BJ (cell line): Measurements from ENCODE around the gene GJC1. TPM values are rescaled to one million over a fixed set of nuclear protein-coding genes. Genes with fewer than 3 reads are reported as not detected.

ENCODE experiments used
- CTCF ChIA-PET: fragments of 350-600 bp; formaldehyde crosslinking; extraction: SDS; loops from one replicate; lab custom pipeline; 2021; ENCODE audit warnings: antibody characterized with exemption, inconsistent platforms; lab: Yijun Ruan, JAX
- POLR2A ChIA-PET: fragments of 300-600 bp; sonication (Branson Sonifier 250); formaldehyde crosslinking; extraction: SDS; loops from one replicate; lab custom pipeline; 2021; ENCODE audit warnings: antibody characterized with exemption; lab: Charles Lee
- DNase-seq: peaks from one replicate; pipeline ENCODE4 v3.0.0-alpha.2; 2011; ENCODE audit warnings: low read depth
- H3K27me3 ChIP-seq: 2 replicates; pipeline ENCODE4 v1.6.0; 2011; ENCODE audit warnings: low read length; ENCODE audit not compliant: control insufficient read depth, insufficient read depth
- H3K36me3 ChIP-seq: 2 replicates; pipeline ENCODE4 v1.5.1; 2011; ENCODE audit warnings: low read length; ENCODE audit not compliant: control insufficient read depth, insufficient read depth
- H3K4me3 ChIP-seq: 2 replicates; pipeline ENCODE4 v1.5.1; 2011; ENCODE audit warnings: low read depth, mild to moderate bottlenecking, control low read depth, low read length
- polyA plus RNA-seq: library from polyadenylated mRNA; depleted of rRNA; stranded (reverse); fragments of >200 nt; gene quantifications from 2 replicates; pipeline ENCODE4 v1.2.3, GENCODE V29; 2011
- TF ChIP-seq, protein P1 (sequence below): IDR thresholded peaks from 2 replicates; pipeline ENCODE4 v1.5.1; 2011; ENCODE audit warnings: low read depth, mild to moderate bottlenecking, control low read depth, inconsistent platforms, low read length, moderate library complexity; ENCODE audit not compliant: insufficient read depth

Gene GJC1
- polyA plus RNA-seq, 1 experiment = 26.5 TPM

DNA sequence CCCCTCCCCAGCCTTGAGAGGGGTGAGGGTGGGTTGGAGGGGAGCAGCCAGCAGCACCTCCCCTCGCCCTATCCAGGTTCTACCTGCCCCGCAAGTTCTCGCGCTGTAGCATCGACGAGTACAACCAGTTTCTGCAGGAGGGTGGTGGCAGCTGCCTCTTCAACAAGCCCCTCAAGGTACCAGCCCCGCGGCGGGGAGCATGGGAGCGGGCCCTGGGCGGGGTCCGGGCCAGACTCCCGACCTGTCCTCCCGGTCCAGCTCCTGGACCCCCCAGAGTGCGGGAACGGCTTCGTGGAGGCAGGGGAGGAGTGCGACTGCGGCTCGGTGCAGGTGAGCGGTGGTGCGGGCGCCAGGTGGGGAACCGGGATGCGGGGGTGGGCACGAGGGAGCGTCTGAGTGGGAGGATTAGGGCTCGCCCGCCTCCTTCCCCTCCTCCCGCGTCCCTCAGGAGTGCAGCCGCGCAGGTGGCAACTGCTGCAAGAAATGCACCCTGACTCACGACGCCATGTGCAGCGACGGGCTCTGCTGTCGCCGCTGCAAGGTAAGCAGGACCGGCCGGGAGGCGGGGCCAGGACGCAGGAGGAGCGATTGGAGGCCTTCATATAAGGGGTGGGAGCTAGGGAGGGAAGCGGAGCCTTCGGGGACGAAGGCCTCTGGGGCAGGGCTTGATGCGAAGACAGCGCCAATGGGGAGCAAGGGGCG is 54.8 kb downstream of the GJC1 start:
- ChIA-PET CTCF (interaction anchor here (0.7 to 14.4 kb wide), 26 partner anchors 9 to 360 kb away, joined by 3 to 452 read pairs (median 4); partner anchors contain the start of genes ACBD4 and ADAM11), POLR2A (interaction anchor here (0.5 to 0.7 kb wide), 3 partner anchors 33 to 369 kb away, joined by 3 to 10 read pairs (median 7); no protein-coding TSS in a partner anchor)
- Histone ChIP-seq H3K36me3 (no peaks in the 10 kb centered on the region), H3K27me3 (peaks cover 5% of the 10 kb centered on the region; the same call in 1 of the 2 replicates), H3K4me3 (peak overlapping the region; percentile 66)
- TF ChIP-seq, protein P1, sequence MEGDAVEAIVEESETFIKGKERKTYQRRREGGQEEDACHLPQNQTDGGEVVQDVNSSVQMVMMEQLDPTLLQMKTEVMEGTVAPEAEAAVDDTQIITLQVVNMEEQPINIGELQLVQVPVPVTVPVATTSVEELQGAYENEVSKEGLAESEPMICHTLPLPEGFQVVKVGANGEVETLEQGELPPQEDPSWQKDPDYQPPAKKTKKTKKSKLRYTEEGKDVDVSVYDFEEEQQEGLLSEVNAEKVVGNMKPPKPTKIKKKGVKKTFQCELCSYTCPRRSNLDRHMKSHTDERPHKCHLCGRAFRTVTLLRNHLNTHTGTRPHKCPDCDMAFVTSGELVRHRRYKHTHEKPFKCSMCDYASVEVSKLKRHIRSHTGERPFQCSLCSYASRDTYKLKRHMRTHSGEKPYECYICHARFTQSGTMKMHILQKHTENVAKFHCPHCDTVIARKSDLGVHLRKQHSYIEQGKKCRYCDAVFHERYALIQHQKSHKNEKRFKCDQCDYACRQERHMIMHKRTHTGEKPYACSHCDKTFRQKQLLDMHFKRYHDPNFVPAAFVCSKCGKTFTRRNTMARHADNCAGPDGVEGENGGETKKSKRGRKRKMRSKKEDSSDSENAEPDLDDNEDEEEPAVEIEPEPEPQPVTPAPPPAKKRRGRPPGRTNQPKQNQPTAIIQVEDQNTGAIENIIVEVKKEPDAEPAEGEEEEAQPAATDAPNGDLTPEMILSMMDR = no peak
- no peak for DNase-seq

DNA sequence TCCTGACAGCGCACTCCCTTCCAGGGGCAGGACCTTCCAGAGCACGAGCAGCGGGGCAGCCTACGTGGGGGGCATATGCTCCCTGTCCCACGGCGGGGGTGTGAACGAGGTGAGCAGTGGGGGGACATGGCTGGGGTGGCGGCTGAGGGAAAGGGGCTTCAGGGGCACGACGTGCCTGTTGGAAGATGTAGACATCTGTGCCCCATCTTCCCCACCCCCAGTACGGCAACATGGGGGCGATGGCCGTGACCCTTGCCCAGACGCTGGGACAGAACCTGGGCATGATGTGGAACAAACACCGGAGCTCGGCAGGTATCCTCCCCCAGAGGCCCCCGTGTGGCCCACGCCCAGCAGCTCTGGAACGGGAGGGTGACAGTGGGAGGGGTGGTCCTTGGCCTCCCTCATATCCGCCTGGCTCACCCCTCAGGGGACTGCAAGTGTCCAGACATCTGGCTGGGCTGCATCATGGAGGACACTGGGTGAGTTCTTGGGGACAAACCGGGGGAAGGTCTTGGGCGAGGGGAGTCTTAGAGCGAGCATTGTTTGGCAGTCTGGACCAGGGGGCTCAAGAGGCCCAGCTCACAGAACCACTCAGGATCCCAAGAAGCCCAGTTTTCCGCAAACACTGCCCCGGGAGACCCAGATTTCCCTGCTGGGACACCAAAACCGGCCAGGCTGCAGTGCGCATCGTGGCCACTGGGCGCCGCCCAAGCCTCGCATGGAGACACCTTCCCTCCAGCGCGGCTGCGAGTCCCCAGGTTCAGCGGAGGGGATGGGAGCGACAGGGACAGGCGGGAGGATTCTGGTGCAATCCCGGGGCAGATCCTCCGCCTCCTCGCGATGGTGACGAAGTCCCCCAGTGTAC is 55.6 kb downstream of the GJC1 start:
- H3K36me3 ChIP-seq = no peaks in the 10 kb centered on the region
- TF ChIP-seq, protein P1 = peak; percentile 100
- CTCF ChIA-PET = interaction anchor here (0.6 to 14.4 kb wide), 18 partner anchors 15 to 356 kb away, joined by 3 to 452 read pairs (median 4); partner anchors contain the start of gene EFTUD2
- POLR2A ChIA-PET = no interaction called here
- H3K4me3 ChIP-seq = peak overlapping the region; percentile 66
- no peak for DNase-seq
- H3K27me3 ChIP-seq = peaks cover 5% of the 10 kb centered on the region; the same call in 1 of the 2 replicates

DNA sequence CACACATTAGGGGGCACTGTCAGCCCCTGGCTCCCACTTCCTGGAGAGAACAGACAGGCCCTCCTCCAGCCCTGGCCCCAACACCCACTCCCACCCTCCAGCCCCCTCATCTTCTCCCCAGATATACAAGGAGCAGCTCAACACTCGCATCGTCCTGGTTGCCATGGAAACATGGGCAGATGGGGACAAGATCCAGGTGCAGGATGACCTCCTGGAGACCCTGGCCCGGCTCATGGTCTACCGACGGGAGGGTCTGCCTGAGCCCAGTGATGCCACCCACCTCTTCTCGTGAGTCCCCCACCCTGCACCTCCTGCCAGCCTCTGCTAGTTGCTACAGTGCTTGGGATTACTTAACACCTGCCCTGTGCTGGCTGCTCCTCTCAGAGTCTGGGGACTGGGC is 56.9 kb downstream of the GJC1 start:
- no peak for DNase-seq
- CTCF ChIA-PET = interaction anchor here (0.6 to 14.4 kb wide), 8 partner anchors 9 to 362 kb away, joined by 3 to 452 read pairs (median 4); partner anchors contain the start of gene ACBD4

DNA sequence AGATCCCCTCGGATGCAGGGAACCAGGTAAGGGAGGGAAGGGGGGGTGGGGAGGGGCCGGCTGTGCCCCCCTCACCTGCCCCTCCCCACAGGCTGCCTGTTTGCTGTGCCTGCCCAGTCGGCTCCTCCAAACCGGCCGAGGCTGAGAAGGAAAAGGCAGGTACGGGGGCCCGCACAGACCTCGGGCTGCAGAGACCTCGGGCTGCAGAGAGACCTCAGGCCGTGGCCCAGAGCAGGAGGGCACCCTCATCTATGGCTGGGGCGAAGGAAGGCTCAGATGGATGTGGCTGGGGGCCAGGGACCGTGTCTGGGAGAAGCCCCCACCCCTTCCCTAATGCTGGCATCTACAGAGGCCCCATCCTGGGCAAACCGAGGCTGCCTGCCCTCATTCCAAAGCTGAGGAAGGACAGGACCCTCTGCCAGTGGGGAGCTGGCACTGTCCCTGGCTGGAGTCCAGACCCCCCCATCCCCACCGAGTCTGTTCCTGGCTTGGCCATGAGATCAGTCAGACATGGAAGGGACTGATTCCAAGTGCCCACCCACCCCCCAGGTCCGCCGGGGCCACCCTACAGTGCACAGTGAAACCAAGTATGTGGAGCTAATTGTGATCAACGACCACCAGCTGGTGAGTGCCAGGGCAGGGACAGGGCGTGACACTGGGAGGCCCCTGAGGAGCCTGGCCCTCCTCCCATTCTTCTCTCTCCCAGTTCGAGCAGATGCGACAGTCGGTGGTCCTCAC is 57.6 kb downstream of the GJC1 start:
- ChIA-PET CTCF (interaction anchor here (0.6 to 14.4 kb wide), 8 partner anchors 8 to 363 kb away, joined by 3 to 452 read pairs (median 4); partner anchors contain the start of gene ACBD4), POLR2A (no interaction called here)
- Histone ChIP-seq H3K36me3 (no peaks in the 10 kb centered on the region), H3K27me3 (peaks cover 5% of the 10 kb centered on the region; the same call in 1 of the 2 replicates), H3K4me3 (no peak overlapping the region)
- DNase-seq = no peak
- TF ChIP-seq, protein P1 = no peak

More for the DNA sequence above, 56.9 kb downstream of the GJC1 start:
- Histone ChIP-seq H3K27me3 (peaks cover 5% of the 10 kb centered on the region; the same call in 1 of the 2 replicates), H3K4me3 (no peak overlapping the region), H3K36me3 (no peaks in the 10 kb centered on the region)
- TF ChIP-seq, protein P1 = no peak
- POLR2A ChIA-PET = no interaction called here
